Measurements from ENCODE around the gene DLX3. TPM values are rescaled to one million over a fixed set of nuclear protein-coding genes. Genes with fewer than 3 reads are reported as not detected.

DLX3 gene
- polyA plus RNA-seq, 1 donor from 2014 or later = not detected

GRCh38 chr17:49946208-49946607 is 48.8 kb downstream of the DLX3 start:
- Histone ChIP-seq H3K27me3 (ENCODE audit: insufficient read depth, low read depth, low read length) (no peaks in the 10 kb centered on the region), H3K9ac (ENCODE audit: low read length) (no peak overlapping the region), H4K20me1 (ENCODE audit: insufficient read depth) (no peaks in the 10 kb centered on the region), H3K27ac (ENCODE audit: low read length) (no peak overlapping the region), H3K4me3 (ENCODE audit: low read length) (no peak overlapping the region), H2AFZ (ENCODE audit: low read depth, low read length) (no peak overlapping the region), H3F3A (ENCODE audit: insufficient read depth, low read length, poor library complexity, severe bottlenecking) (no peaks in the 10 kb centered on the region), H3K36me3 (ENCODE audit: insufficient read depth, low read length) (no peaks in the 10 kb centered on the region), H3K4me2 (ENCODE audit: low read length) (no peak overlapping the region), H3K9me3 (ENCODE audit: low read length) (no peaks in the 10 kb centered on the region), H3K9me2 (ENCODE audit: insufficient read depth, low read length) (no peaks in the 10 kb centered on the region), H3K79me2 (replicated peaks; ENCODE audit: insufficient read depth, low read length) (no peaks in the 10 kb centered on the region)
- no peak for TF ChIP-seq SMC3 (conservative IDR thresholded peaks at IDR 0.05; ENCODE audit: poor library complexity)
- TF ChIP-seq MXI1 (conservative IDR thresholded peaks at IDR 0.05; ENCODE audit: poor library complexity, severe bottlenecking) = no peak
- TF ChIP-seq TAF1 (IDR thresholded peaks at IDR 0.05; ENCODE audit: low read depth) = no peak
- TF ChIP-seq CTCF (IDR thresholded peaks at IDR 0.05; ENCODE audit: poor library complexity, severe bottlenecking) = no peak
- no peak for TF ChIP-seq POLR2AphosphoS5 (IDR thresholded peaks at IDR 0.05)
- no peak for TF ChIP-seq EP300 (conservative IDR thresholded peaks at IDR 0.05; ENCODE audit: poor library complexity, severe bottlenecking)

GRCh38 chr17:49944273-49944870 is 50.7 kb downstream of the DLX3 start:
- Histone ChIP-seq H3K79me2 (replicated peaks; ENCODE audit: insufficient read depth, low read length) (no peaks in the 10 kb centered on the region), H3K36me3 (ENCODE audit: insufficient read depth, low read length) (no peaks in the 10 kb centered on the region), H2AFZ (ENCODE audit: low read depth, low read length) (no peak overlapping the region), H3K9me3 (ENCODE audit: low read length) (no peaks in the 10 kb centered on the region), H3K4me2 (ENCODE audit: low read length) (no peak overlapping the region), H3K4me3 (ENCODE audit: low read length) (no peak overlapping the region), H3K27me3 (ENCODE audit: insufficient read depth, low read depth, low read length) (no peaks in the 10 kb centered on the region), H3F3A (ENCODE audit: insufficient read depth, low read length, poor library complexity, severe bottlenecking) (no peaks in the 10 kb centered on the region), H3K9me2 (ENCODE audit: insufficient read depth, low read length) (no peaks in the 10 kb centered on the region), H3K9ac (ENCODE audit: low read length) (no peak overlapping the region), H3K27ac (ENCODE audit: low read length) (no peak overlapping the region), H4K20me1 (ENCODE audit: insufficient read depth) (no peaks in the 10 kb centered on the region)
- TF ChIP-seq REST (IDR thresholded peaks at IDR 0.05; ENCODE audit: borderline replicate concordance) (no peak), RAD21 (conservative IDR thresholded peaks at IDR 0.05) (no peak)

- Histone ChIP-seq H3K9me2 (ENCODE audit: insufficient read depth, low read length) (no peaks in the 10 kb centered on the region), H3K4me3 (ENCODE audit: low read length) (no peak overlapping the region), H2AFZ (ENCODE audit: low read depth, low read length) (no peak overlapping the region), H3K27ac (ENCODE audit: low read length) (no peak overlapping the region), H3K9me3 (ENCODE audit: low read length) (no peaks in the 10 kb centered on the region), H3K9ac (ENCODE audit: low read length) (no peak overlapping the region), H4K20me1 (ENCODE audit: insufficient read depth) (no peaks in the 10 kb centered on the region), H3K27me3 (ENCODE audit: insufficient read depth, low read depth, low read length) (no peaks in the 10 kb centered on the region), H3F3A (ENCODE audit: insufficient read depth, low read length, poor library complexity, severe bottlenecking) (no peaks in the 10 kb centered on the region), H3K36me3 (ENCODE audit: insufficient read depth, low read length) (no peaks in the 10 kb centered on the region), H3K4me2 (ENCODE audit: low read length) (no peak overlapping the region), H3K79me2 (replicated peaks; ENCODE audit: insufficient read depth, low read length) (no peaks in the 10 kb centered on the region)
- TF ChIP-seq RAD21 (conservative IDR thresholded peaks at IDR 0.05) (no peak), REST (IDR thresholded peaks at IDR 0.05; ENCODE audit: borderline replicate concordance) (no peak), POLR2AphosphoS5 (IDR thresholded peaks at IDR 0.05) (no peak), CTCF (IDR thresholded peaks at IDR 0.05; ENCODE audit: poor library complexity, severe bottlenecking) (no peak), EP300 (conservative IDR thresholded peaks at IDR 0.05; ENCODE audit: poor library complexity, severe bottlenecking) (no peak), MXI1 (conservative IDR thresholded peaks at IDR 0.05; ENCODE audit: poor library complexity, severe bottlenecking) (no peak), TAF1 (IDR thresholded peaks at IDR 0.05; ENCODE audit: low read depth) (no peak), EZH2 (IDR thresholded peaks at IDR 0.05; ENCODE audit: borderline replicate concordance, insufficient read depth, low read length, poor library complexity, severe bottlenecking) (no peak), SMC3 (conservative IDR thresholded peaks at IDR 0.05; ENCODE audit: poor library complexity) (no peak)
Observed at GRCh38 chr17:49942947-49943346, 52.1 kb downstream of the DLX3 start.

Measured in neural cell (in vitro differentiated cells).